NCI-H1694 treated with DMSO at 0.1 percent for 48 hours (cell line): ENCODE results near the gene PGRMC2.

ENCODE experiments used
- DNase-seq: peaks from one replicate; lab custom pipeline; 2025; lab: John Stamatoyannopoulos, UW

The PGRMC2 gene

DNA sequence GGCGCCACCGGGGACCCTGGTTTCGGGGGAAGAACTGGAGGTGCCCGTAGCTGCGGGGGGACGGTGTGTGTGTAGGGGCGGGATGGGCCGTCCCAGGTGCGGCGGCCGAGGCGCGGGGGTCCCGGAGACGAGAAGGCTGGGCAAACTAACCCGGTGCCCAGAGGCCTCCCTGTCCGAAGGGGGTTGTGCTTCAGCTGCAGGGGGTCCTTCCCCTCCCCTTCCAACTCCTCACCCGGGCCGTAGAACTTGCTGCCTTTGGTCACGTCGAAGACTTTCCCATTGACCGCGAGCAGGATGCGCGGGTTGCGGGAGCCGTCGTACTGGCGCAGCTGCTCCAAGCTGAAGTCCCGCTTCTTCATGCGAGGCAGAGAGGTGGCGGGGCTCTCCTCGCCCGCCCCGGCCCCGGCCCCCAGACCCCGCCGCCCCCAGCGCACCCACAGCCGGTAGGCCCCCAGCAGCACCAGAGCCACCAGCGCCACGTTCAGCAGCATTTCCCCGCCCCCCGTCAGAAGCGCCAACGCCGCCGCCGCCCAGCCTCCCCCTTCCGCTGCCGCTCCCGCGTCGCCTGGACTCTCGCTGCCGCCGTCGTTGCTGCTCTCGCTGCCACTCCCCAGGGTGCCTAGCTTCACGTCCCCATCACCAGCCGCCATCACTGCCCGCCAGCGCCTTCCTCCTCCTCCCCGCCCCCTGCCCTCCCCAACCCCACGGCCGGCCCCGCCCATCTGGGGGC lies at the start of gene PGRMC2:
TSS of gene PGRMC2 (minus strand) at position 673 of the 730 bp plus-strand sequence. CDS start at position 650, 23 bp downstream.
- no peak for DNase-seq

- DNase-seq: no peak
Observed at GRCh38 chr4:128335541-128335940, 47.9 kb upstream of the PGRMC2 start.

- no peak for DNase-seq
Observed at GRCh38 chr4:128334256-128334655, 46.6 kb upstream of the PGRMC2 start.

- no peak for DNase-seq
Observed at GRCh38 chr4:128333309-128334018, 45.9 kb upstream of the PGRMC2 start.

DNA sequence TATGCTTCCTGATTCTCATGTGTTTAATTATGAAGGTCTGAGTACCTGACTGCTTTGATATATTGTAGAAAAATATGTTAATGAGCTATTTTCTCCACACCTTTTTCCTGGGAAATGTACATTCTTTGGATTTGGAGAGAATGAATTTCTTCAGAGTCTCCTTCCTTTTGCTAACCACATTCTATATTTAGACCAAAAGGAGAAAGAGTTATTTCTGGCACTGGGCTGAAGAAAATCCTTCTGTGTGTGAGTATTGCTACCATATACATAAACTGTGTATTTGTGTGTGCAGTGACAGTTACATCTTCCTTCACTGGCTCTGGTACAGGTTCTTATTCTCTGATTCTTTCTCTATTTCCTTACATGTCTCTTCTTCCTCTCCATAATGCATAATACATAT lies 44.5 kb upstream of the PGRMC2 start:
- no peak for DNase-seq

GRCh38 chr4:128329638-128330037 lies 42.0 kb upstream of the PGRMC2 start:
- DNase-seq: no peak

GRCh38 chr4:128328106-128328505 lies 40.5 kb upstream of the PGRMC2 start:
- no peak for DNase-seq

DNA sequence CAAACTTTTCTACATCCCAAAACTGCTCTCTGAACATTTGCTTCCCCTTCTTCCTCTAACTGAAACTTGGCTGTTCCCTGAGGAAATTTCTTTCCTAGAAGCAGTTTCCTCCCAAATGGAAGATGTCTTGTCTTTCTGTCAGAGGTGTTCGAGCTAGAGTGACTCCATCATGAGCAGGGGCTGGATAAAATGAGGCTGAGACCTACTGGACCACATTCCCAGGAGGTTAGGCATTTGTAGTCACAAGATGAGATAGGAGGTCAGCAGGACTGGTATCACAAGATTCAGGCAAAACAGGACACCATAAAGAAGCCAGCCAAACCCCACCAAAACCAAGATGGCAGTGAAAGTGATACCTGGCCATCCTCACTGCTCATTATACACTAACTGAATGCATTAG lies 35.8 kb upstream of the PGRMC2 start:
- no peak for DNase-seq

DNA sequence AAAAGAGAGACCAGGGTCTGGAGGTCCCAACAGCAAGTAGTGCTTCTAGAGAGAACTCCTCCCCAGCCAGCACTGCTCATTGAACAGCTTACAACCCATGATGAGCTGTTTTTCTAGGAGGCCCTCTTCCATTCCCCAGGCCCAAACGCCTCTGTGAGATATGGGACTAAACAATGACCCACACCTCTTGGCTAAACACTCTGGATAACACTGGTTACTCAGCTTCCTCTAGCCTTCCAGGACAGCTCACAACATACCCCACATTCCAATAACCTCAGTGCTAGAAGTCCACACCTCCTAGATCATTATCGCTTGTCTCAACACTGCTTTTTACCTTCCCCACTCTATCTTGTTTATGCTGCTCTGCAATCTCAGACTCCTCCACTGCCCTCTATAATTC lies 35.4 kb upstream of the PGRMC2 start:
- DNase-seq: no peak

DNA sequence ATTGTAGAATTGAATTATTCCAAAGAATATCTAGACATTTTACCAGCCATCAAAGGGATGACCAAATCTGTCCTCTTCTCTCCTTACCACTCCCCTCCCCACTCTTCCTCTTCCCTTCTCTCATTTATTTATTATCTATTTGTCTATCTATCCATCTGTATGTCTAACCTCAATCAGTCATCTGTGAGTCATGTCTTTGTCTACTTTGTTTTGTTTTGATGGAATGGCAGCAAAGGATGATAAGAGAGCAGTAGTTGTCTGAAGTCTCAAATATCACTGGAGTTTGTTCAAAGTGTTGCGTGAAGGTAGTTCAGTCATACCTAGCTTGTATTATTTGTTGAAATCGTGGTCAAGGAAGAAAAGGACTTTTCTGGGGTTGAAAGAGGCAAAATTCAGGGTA lies 34.7 kb upstream of the PGRMC2 start:
- DNase-seq: no peak

DNA sequence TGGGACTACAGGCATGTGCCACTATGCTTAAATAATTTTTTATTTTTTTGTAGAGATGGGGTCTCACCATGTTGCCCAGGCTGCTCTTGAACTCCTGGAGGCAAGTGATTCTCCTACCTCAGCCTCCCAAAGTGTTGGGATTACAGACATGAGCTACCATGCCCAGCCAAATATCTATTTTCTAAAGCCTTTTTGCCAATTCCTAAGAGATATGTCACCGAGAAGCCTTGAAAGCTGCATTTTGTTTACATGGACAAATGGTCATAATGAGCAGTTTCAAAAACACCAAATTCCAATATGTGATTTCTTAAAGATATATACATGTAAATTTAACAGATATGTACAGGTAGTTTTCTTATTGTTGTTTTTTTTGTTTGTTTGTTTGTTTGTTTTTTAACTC lies 33.0 kb upstream of the PGRMC2 start:
- DNase-seq: no peak

DNA sequence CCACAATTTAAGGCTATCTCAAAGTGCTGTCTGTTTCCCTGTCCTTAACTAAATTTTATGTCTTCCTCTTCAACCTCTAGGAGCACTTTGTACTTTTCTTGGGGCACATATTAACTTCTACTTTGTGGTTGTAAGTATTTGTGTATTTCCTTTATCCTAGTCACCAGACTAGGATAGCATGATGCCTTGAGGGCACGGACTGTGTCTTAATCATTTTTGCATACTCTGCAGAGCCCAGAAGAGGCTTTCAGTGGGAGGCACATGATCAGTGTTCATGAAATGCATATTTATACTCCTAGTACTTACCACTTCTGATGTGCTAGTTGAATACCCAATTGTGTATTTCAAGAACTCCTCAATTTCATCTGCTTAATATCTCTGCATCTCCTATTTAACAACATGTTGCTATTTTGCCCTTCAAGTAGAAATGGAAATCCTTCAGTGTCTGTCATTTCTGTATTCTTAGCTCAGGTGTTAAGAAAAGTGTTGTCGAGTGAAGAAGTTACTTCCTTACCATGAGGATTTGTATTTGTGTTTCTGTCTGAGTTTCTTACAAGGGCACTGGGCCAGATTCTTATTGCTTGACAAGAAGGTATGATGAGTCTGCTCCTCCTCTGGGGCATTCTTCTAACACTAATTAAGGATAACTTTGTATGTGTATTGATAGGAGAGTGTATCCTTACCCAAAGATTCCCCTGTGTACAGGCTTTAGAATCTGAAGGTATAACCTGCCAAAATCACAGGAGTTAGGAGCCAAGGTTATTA lies 28.3 kb upstream of the PGRMC2 start:
- no peak for DNase-seq

GRCh38 chr4:128311659-128312403 lies 24.2 kb upstream of the PGRMC2 start:
- no peak for DNase-seq

GRCh38 chr4:128310266-128310697 lies 22.7 kb upstream of the PGRMC2 start:
- peak; percentile 20 for DNase-seq

GRCh38 chr4:128309585-128309984 lies 22.0 kb upstream of the PGRMC2 start:
- DNase-seq: no peak

GRCh38 chr4:128308986-128309385 lies 21.4 kb upstream of the PGRMC2 start:
- DNase-seq: no peak

GRCh38 chr4:128307123-128307571 lies 19.5 kb upstream of the PGRMC2 start:
- no peak for DNase-seq

DNA sequence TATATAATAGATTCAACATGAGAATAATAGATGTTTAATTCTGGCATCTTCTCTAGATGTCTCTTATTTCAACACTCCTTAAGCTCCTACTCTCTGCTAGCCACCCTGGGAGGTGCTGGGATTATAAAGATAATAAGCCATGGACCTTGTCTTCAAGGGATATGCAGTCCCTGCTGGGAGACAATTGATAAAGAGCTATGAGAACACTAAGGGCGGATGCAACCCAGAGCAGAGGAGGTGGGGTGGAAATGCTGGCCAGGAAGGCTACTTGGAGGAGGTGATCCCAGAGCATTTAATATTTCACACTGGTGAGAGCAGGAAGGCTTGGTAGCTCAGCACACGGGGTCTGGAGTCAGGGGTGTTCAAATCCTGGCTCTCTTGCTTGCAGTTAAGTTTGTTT lies 18.3 kb upstream of the PGRMC2 start:
- DNase-seq: no peak

DNA sequence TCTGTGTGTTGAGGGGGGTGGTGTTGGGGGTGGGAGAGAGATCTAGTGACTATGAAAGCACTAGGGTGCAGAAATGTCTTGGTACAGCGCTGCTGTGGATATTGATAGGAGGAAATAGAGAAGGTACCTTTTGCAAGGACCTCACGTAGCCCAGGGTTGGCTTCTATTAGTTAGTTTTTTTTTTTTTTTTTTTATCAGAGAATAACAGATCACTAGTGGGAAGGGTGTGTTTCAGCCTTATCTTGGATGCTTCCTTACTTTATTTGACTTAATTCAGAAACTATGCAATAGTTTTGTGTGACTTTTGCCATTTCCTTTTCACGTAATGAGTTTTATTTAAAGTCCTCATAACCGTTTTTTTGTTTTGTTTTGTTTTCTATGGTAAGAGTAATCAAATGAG lies 16.4 kb upstream of the PGRMC2 start:
- no peak for DNase-seq

DNA sequence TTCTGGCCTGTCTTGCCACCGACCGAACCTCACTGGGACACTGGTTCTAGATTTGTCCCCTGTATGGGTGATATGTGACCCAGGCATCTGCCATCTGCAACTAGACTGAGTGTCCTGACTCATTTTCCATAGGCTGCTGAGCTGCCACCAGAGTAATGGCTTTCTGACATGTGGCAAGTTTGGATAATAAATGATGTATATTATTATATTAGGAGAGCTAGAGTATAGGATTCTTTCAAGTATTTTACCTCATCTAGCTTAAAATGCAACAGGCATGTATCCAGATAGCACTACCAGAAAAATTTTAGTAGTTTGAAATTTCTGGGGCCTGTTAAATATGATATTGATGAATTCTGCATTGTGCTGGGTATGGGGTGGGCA lies 15.8 kb upstream of the PGRMC2 start:
- no peak for DNase-seq

DNA sequence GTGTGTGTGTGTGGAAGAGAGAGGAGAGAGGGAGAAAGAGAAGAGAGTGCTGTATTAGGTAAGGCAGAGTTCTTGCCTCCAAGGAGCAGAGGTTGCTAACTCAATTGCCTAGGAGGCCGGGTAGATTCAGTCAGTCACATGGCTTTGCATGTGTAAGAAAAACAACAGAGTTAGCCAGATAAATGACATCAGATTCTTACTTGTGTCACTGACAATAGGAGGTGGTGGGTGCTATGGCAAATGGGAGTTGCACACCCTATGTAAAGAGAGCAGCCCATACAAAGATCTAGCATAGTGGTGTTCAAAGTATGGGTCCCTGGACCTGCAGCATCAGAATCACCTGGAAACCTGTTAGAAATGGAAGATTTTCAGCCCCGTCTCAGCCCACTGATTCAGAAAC lies 14.4 kb upstream of the PGRMC2 start:
- DNase-seq: no peak

GRCh38 chr4:128299848-128300247 lies 12.2 kb upstream of the PGRMC2 start:
- DNase-seq: no peak
